GM19328 (cell line): Measurements from ENCODE around the gene EPB41L4A.

Experiments
- ATAC-seq: cut with Tn5 transposase; IDR thresholded peaks from one replicate; pipeline ENCODE4 v1.9.1; 2021; ENCODE audit warnings: mild to moderate bottlenecking, moderate library complexity; ENCODE audit not compliant: unreplicated experiment

EPB41L4A gene

DNA sequence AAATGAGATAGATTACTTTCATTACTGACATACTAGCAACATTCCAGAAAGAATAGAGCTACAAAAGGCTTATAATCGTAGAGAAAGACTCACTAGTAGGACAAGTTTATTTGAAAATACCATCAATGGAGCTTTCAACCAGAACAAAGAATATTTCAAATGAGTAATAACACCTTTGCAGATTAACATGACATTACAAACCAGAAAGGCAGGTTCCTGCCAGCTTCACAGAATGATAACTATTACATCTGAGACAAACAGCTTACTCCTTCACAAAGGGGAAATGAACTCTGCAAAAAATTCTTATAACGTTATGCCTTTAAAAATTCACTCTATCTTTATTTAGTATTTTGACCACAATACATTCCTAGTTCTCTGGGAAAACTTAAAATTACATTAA, 103.1 kb downstream of the EPB41L4A start:
- no peak for ATAC-seq

DNA sequence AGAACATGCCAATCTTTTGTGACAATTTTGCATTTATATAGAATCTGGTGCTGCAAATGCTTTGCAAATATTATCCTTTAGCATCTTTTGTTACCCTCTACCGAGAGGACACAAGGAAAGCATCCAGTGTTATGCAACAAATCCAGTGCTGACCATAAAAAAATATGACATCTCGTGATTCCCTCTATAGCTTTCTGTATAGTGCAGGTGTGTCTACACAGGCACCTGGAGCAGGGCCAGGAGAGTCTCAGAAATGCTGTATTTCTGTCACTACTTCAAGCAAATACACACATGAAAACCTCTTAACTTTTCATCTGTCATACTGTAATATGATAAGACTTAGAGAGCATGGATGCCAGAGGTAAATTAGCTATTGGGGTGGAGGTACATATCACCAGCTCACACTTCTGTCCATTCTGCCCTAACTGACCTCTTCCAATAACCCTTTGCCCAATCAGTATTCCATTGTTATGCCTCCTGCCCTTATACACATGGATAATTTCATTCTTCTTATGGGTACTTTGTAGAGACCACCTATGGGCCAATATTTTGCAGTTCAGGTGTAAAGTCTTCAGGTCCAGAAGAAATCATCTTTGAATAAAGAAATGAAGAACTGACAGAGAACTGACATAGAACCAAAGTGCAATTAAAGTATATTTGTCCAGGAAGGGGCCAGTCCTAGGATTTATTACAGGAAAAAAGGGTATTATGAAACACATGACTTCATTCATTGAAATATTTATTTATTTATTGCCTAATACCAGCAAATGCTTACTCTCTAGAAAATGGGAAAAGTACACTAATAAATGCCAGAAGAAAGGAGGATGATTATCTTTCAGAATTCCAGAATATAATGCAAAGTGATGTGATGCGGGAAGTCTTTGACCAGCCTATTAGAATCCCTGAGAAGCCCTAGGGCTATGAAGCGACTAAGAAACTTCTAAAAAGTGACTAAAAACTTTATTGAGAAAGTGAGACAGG, 106.5 kb downstream of the EPB41L4A start:
- no peak for ATAC-seq

DNA sequence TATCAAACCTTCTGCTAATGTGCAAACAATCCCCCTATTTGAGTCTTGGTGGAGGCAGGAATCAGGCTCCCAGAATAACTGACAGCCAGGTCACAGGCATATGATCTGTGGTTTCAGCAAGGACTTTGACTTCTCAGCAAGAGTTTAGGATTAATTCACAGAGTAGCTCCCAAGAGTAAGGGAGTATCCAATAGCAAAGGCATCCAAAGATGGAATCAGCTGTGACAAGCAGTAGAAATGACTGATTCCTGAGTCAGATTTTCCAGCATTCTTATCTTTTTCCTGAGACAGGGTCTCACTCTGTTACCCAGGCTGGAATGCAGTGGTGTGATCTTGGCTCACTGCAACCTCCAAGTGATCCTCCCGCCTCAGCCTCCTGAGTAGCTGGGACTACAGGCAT, 108.3 kb downstream of the EPB41L4A start:
- ATAC-seq, result no peak

DNA sequence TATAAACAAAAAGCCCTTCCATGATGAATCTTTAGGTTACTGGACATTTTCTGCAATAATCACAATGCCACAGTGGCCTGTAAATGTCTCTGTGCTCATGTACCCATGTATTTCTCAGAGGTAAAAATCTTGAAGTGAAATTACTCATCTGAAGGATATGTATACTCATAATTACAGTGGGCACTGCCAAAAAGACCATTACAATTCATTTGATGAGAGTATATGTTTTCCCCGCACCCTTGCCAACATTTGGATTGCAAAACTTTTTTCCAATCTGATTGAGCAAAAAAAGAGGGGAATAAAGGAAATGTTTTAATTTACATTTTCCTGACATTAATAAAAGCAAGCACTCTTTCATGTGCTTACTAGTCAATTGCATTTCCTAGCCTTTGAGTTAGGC, 110.5 kb downstream of the EPB41L4A start:
- ATAC-seq, result no peak

DNA sequence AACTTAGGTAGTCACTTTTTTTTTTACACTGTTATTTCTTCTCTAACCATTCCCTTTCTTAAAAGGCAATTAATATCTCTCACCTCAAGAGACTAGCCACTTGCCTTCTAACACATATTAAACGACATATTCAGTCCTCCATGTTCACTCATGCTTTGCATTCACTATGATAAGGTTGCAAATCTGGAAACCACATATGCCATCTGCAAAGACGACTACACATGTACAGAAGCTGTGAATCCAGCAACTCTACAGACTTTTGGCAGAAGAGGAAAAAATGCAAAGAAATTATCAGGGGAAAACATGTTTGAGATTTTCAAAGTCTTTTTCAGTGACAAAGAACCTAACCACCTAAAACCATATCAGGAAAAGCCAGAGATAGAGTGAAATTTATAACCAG, 112.1 kb downstream of the EPB41L4A start:
- no peak for ATAC-seq

DNA sequence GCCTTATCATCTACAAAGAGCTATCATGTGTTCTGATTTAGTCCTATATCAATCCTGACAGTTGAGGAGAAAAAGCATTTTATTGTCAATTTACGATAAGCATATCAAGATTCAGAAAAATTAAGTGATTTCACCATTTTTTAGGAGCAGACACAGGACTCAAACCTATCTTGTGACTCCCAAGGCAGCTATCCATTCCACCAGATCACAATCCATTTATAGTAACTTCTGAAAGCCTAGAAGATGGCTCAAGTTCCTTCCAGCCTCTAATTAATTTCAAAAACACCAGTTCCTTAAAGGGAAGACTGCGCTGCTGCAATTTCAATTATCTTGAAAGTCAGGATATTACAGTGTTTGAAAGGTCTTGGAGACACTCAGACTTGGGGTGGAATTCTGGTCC, 114.3 kb downstream of the EPB41L4A start:
- no peak for ATAC-seq

DNA sequence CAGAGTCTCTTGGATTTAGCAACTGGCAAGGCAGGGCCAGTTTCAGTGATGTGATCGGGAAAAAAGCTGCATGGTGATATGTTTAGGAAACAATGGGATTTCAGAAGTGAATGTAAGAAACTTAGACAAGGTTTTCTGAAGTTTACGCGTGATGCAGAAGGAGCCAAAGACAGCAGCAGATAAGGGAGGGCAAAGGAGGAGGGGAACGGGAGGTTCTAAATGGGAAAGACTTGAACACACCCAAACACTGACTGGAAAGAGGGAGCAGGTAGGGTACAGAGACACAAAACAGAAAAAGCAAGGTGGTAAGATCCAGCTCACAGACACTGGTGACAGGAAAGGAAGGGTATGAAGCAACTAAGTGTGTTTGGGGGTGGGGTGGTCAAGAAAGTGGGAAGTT, 115.4 kb downstream of the EPB41L4A start:
- no peak for ATAC-seq

DNA sequence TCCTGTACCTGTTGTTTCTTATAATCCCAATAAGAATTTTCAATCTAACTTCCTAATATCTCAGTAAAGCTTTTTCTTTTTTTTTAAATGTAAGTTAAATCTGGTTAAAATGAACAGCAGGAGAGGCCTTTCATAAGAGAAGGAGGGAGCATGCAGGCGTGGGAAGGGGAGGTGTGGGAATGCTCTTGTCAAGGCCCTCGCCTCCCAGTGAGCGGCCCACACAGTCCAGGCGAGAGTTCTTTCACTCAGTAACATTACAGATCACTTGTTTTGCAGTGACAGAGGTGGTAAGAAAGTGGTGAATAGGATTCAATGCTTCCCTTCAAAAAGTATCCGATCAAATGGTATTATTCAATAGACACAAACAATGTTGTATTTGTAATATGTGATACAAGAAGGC, 125.0 kb downstream of the EPB41L4A start:
- ATAC-seq, result no peak

DNA sequence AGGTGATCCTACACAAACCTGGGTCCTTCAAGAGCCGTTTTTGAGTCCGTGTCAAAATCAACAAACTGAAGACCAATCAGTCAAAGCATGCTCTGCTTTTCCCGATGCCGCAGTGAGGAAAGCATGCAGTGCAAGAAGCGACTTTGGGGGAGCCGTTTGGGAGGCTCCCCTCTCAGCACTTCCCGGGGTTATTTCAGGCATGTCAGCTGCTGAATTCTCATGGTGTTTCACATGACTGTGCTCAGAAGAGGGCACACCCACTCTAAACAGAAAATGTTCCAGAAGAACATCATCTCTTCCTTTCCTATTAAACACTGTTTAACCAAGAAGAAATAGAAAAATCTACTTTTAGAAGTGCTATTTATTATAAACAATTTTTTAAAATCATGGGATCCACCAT, 125.5 kb downstream of the EPB41L4A start:
- no peak for ATAC-seq

DNA sequence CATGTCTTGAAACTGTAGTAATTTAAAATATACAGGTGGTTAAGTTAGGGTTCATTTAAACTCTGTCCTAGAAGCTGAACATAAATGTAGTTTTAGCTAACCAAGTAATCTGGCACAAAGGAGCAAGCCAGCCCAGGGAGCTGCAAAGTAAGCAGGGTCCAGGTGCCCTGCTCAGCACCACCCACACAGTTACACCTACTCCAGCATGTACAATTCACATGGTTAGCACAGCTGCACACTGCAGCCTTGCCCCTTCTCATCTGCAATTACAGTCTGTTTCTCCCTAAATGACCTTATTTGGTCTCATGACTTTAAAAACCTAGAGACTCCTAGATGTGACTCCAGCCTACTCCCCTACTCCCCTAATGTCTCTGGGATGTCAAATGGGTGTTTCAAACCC, 128.4 kb downstream of the EPB41L4A start:
- ATAC-seq, result no peak

DNA sequence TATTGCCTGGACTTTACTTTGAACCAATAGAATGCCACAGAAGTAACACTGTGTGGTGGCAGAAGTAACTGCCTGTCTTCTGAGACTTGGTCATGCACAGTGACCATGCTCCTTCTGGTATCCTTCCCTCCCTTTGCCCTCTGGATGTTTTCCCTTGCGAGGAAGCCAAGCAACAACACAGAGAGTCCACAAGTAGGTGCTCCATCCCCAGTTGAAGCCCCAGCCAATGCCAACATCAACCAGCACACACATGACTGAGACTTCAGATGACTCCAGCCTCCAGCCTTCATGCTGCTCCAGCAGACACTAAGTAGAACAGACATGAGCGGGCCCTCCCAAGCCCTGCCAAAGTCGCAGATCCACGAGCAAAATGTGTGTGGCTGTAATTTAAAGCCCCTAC, 129.6 kb downstream of the EPB41L4A start:
- ATAC-seq, result no peak

DNA sequence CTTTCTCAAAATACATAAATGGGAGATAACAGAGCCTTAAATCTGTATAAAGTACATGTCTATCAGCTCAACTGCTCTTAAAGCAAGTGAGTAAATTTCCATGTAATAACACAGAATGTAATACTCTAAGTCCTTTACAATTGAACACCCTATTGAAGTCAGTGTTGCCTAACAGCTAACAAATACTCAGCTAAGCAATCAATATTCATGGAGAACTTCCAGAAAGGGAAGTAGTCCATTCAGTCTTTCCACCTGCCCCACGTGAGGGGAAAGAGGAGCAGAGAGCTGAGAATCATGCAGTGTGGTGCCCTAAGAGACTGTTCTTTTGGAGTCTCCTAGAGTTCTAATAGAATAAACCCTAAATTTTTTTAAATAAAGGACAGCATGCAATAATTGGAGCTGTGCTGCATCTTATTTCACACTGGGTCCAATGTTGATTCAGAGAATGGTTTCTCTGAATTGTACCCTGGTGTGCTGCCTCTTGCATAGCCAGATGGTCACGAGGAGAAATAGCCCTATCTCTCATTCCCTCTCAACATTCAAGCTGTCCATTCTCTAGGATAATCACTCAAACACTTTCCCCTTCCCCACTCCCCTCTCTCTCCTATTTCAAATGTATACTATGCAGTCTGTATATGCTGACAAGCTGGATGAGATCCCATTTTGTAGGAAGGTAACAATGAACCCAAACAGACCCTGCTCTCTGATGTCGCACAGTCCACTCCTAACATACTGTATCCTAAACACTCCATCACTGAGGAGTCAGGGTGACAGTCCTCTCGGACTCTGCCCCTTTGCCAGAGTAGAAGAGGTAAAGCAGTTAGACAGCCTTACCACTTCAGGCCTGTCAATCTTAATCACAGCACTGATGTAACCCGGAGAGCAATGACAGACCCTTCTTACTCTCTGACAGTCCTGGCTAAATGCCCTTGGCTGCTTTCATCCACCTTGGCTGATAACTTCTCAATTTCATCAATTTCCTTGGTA, 134.8 kb downstream of the EPB41L4A start:
- no peak for ATAC-seq

DNA sequence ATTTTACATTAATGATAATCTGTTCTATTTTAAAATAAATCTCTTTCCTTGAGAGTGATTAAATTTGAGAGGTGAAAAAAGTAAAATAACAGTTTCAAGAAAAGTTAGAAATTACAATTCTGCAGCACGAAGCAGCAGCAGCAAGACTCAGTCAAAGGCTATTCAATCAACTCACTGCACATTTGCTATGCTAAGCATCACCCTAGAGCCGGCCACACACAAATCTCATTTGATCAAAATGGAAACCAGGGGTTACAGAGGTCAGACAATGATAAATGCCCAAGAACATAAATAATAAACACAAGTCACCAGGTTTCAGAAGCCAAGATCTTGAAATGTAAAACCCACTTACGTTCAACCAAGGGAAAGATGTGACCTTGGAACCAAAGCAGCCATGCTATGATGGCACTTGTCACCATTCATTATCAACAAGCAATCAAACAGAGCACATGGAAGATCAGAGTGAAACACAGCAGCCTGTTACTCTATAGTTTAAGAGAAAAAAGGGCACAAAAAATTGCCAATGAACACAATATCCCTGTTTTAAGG, 136.0 kb downstream of the EPB41L4A start:
- no peak for ATAC-seq

DNA sequence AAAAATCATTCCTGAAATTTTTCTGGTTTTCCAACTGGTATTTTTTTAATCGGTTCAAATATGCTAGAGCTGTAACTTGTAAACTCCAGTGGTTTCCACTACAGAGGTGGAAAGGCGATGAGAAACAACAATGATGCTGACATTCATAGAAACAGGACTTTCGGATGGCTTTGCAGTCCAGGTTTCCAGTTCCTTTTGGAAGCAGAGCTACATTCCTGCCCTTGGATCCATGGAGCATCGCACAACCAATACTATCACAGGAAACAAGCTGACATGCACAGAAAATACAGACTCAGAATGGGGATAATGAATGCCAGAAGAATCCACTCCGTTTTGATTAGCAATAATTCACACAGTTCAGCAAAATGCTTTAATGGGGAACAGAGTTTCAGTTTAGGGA, 140.0 kb downstream of the EPB41L4A start:
- ATAC-seq, result no peak

DNA sequence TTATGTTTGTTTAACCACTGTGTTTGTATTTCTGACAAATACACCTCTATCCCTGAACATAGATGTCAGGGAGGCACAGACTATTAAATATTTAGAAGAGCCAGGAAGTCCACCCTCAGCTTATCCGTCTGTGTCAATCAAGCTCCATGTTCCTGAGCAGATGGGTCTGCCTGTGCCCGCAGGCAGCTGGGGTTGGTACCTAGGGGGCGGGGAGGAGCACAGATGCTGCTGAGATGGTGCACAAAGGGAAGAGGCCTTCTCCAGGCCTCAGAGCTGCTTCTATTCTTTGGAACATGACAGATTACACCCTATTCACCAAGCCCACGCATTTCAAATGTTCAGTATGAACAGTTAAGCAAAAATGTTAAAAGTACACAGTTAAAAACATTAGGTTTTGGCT, 142.1 kb downstream of the EPB41L4A start:
- ATAC-seq, result no peak

DNA sequence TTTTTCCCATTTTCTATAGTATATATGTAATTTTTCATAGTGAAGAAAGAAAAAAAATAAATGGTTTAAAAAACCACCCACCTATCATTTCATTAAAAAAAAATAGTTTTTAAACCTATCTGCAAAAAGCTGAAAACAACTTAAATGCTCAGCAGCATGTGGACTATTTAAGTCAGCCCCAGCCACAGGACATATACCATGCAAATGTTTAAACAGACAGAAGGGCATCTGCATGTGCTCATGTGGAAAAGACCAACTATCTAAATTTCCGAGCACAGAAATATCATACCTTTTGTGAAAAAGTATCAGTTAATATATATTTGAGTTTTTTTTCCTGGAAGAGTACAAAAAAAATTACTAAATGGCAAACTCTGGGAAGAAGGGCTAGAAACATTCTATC, 143.4 kb downstream of the EPB41L4A start:
- no peak for ATAC-seq

DNA sequence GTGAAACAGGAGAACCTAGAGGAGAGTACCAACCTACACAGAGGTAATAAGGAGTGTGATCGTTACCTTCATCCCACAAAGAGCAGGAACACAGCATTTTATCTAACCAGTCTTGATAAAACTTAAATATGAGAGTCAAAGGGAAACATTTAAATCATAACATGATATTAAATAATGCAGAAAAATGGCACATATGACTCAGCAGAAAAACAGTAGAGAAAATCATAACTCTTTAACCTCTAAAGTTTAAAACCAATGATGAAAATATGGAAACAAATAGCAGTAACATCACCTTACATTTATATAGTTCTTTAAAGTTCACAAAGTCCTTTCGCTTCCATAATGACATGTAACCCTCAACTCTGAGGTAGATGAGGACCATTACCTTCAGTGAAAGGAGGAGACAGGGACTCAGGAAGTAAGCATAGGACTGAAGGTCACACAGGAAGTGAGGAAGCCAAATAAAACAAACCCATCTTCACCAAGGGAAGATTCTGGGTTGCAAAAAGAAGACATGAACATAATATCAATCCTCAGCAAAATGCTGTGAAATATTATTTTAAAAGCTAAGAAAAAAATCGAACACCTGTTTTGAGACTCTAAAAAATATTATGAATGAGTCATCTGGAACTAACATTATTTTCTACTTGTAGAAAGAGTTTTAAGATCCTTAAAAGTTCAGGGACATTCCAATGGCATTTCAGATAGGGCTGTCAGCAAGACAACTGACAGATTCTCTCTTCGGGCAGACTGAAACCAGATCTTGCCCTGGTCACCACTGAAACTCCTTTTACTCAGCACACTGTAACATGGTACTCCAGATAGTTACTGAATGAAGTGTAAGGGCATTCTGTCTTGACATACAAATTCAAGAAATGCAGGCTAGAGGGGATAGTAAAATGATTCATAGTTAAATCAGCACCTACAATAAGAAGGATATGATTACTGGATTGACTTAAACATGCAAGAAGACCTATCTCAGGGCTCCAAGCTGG, 148.5 kb downstream of the EPB41L4A start:
- no peak for ATAC-seq

DNA sequence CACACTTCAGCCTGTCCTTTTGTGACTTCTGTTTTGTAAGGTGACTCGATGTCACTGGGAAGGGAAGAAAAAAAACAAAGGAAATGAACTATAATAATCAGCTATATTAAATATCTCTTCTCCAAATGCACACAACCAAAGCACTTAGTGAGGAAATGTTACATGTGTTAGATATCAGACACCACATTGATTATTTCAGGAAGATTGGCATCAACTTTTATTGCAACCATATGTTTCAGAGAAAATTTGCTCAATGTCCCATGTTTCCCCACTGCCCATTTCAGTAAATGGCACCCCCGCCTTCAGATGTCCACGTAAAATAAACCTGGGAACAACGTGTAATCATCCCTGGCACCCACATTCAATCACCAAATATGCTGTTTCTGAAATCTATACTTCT, 151.8 kb downstream of the EPB41L4A start:
- no peak for ATAC-seq

DNA sequence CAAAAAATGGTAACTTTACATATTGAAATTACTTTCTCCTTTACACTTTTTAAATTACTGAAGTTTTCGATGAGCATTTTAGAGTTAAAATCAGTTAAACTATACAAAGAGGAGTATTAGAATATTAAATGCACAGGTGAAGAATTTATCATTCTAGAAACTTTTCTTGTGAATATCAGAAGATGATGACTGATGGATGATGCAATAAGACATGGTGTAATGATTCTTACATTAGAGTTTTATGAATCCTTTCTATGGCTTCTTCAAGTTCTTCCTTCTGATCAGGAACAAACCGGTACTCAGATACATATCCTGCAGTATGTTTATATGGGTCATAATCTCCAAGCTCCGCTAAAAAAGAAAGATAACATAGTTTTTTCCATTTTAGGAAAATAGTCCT, 154.4 kb downstream of the EPB41L4A start:
- ATAC-seq, result no peak

DNA sequence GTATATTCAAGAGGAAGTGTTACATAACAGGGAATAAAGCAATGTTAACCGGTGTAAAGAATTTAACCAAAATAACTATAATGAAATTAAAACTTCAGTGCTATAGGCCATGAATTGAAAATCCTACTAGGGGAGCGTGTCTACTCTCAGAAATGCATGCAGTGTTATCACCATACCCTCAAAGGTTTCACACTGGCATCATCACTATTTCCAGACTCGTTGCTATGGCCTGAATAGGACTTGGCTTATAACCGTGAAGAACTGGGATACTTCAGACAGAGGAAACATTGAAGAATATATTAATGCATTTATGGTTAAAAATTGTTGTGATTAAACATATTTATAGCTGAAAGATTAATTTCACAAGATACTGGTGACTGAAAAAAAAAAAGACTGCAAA, 154.9 kb downstream of the EPB41L4A start:
- ATAC-seq, result no peak
